Measurements from ENCODE around the gene DELE1. TPM values are rescaled to one million over a fixed set of nuclear protein-coding genes. Genes with fewer than 3 reads are reported as not detected.

The DELE1 gene
- total RNA-seq, 4 donors from 2014 or later: 57.3 to 87.5 (median 61.0) TPM

GRCh38 chr5:141898448-141899049 is 25.1 kb upstream of the DELE1 start:
- DNase-seq (ENCODE audit: low spot score) (no peak), ATAC-seq (ENCODE audit: low FRiP score) (no peak)
- no peak for TF ChIP-seq CTCF (IDR thresholded peaks at IDR 0.05)

- no peak for DNase-seq (ENCODE audit: low spot score)
- no peak for ATAC-seq (ENCODE audit: low FRiP score)
- TF ChIP-seq CTCF (IDR thresholded peaks at IDR 0.05): no peak
Measured at GRCh38 chr5:141902015-141902814, 21.5 kb upstream of the DELE1 start.

GRCh38 chr5:141903261-141903660 is 20.4 kb upstream of the DELE1 start:
- ATAC-seq (ENCODE audit: low FRiP score) (no peak), DNase-seq (ENCODE audit: low spot score) (no peak)
- TF ChIP-seq CTCF (IDR thresholded peaks at IDR 0.05): no peak

GRCh38 chr5:141904551-141904950 is 19.1 kb upstream of the DELE1 start:
- no peak for TF ChIP-seq CTCF (IDR thresholded peaks at IDR 0.05)
- ATAC-seq (ENCODE audit: low FRiP score): no peak
- no peak for DNase-seq (ENCODE audit: low spot score)

GRCh38 chr5:141906517-141906916 is 17.2 kb upstream of the DELE1 start:
- TF ChIP-seq CTCF (IDR thresholded peaks at IDR 0.05): no peak
- no peak for DNase-seq (ENCODE audit: low spot score)
- ATAC-seq (ENCODE audit: low FRiP score): no peak

- no peak for DNase-seq (ENCODE audit: low spot score)
- no peak for TF ChIP-seq CTCF (IDR thresholded peaks at IDR 0.05)
- no peak for ATAC-seq (ENCODE audit: low FRiP score)
Measured at GRCh38 chr5:141906972-141907371, 16.7 kb upstream of the DELE1 start.

GRCh38 chr5:141908796-141909195 is 14.9 kb upstream of the DELE1 start:
- no peak for TF ChIP-seq CTCF (IDR thresholded peaks at IDR 0.05)
- DNase-seq (ENCODE audit: low spot score) (no peak), ATAC-seq (ENCODE audit: low FRiP score) (no peak)
